HG02610 (cell line): ENCODE measurements around the gene ZNF546.
"Not testable (repeated sequence)": the region's sequence is repeated elsewhere in the genome, so short reads cannot be mapped to it uniquely, and the experiment has no call there.

Source experiments
- ATAC-seq: cut with Tn5 transposase; IDR thresholded peaks from one replicate; pipeline ENCODE4 v1.9.1; 2021; ENCODE audit warnings: mild to moderate bottlenecking, moderate library complexity; ENCODE audit not compliant: unreplicated experiment

ZNF546 gene

DNA sequence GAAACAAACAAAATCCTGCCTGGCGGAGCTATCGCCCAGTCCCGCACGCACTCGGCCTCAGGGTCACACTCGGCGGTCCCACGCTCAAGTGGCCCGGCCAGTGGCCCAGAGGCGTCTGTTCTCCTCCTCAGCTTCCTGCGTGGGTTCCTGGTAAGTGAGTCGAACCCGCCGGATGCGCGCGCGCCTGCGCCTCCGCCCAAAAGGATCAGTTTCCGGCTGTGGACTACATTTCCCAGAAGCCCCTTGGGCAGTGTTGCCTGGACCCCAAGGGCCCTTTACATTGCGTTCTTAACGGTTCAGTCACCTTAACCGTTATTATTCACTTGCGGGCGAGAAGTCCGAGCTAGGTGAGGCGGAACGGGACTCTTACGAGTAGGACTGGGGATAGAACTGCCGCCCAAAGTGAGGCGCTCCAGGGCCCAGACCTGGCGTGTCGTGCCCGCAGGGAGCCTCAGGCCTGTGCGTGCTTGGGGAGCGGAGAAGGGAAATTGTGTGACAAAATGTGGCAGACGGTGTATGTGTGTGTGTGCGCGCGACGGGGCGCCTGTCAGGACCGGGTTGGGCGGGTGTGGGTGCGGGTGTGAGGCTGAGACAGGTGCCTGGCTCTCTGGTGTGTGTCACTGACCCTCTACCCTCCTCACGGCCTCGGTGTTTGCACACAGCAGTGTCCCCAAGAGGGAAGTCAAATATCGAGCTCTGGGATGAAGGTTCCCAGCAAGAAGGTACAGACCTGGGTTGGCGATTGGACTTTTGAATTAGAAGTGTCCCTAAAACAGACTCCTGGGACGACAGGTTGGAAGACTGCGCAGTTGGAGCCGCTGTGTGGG, at the start of gene ZNF546:
Gene ZNF546 (plus strand): TSS at position 250 of the 827 bp plus-strand sequence. CDS start 1,267 bp downstream, outside the sequence.
- ATAC-seq: peak; percentile 75

GRCh38 chr19:39949026-39949747, 47.7 kb upstream of the ZNF546 start:
- no peak for ATAC-seq

DNA sequence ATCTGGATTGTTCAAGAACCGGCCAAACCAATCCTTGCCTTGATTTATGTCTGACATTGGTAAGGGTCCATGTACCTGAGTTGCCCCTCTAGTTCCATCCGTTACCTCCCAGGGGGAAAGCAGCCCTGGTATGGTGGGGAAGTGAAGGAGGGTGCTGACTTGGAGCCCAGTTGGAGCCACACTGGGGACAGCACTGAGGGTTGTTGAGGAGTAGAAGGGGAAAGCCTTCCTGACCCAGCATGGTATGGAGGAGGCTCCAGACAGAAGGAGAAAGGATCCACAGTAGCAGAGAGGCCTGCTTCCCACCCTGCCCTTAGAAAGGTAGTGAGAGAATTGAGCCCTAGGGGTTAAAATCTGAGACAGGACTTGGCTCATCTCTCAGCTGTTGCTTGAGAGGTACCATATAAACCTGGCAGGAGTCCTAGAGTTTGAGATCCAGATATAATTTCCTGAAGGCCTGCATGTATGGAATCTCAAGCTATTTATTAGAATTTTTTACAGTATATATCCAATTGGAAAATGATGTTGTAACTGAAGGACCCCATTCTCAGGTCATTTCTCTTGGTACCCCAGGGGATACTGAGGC, 45.7 kb upstream of the ZNF546 start:
- ATAC-seq: no peak

GRCh38 chr19:39951686-39952085, 45.2 kb upstream of the ZNF546 start:
- ATAC-seq: no peak

DNA sequence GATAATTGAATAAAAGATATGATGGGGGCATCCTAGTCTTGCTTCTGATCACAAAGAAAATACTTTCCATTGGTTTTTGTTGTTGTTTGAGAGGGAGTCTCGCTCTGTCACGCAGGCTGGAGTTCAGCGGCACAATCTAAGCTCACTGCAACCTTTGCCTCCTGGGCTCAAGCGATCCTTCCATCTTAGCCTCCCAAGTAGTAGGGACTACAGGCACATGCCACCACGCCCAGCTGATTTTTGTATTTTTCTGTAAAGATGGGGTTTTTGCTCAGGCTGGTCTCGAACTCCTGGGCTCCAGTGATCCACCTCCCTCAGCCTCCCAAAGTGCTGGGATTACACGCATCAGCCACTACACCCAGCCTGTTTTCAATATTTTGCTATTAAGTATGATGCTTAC, 42.9 kb upstream of the ZNF546 start:
- no peak for ATAC-seq

- ATAC-seq: not testable (repeated sequence)
Observed at GRCh38 chr19:39957886-39958285, 39.0 kb upstream of the ZNF546 start.

DNA sequence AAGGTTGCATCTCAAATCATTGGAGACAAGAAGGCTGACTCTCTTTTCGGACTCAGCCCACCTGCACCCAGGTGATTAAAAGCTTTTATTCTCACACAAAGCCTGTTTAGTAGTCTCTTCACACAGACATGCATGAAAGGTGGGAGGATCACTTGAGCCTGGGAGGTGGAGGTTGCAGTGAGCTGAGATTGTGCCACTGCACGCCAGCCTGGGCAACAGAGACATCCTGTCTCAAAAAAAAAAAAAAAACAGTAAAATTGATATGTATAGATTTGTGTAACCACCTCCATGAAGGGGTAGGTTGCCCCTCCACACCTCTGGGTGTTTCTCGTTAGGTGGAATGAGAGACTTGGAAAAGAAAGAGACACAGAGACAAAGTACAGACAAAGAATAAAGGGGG, 37.9 kb upstream of the ZNF546 start:
- ATAC-seq: not testable (repeated sequence)

DNA sequence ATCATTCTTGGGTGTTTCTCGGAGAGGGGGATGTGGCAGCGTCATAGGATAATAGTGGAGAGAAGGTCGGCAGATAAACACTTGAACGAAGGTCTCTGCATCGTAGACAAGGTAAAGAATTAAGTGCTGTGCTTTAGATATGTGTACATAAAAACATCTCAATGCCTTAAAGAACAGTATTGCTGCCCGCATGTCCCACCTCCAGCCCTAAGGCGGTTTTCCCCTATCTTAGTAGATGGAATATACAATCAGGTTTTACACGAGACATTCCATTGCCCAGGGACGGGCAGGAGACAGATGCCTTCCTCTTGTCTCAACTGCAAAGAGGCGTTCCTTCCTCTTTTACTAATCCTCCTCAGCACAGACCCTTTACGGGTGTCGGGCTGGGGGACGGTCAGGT, 37.5 kb upstream of the ZNF546 start:
- ATAC-seq: not testable (repeated sequence)

- no peak for ATAC-seq
Observed at GRCh38 chr19:39963898-39964297, 33.0 kb upstream of the ZNF546 start.

GRCh38 chr19:39966617-39967016, 30.2 kb upstream of the ZNF546 start:
- no peak for ATAC-seq

DNA sequence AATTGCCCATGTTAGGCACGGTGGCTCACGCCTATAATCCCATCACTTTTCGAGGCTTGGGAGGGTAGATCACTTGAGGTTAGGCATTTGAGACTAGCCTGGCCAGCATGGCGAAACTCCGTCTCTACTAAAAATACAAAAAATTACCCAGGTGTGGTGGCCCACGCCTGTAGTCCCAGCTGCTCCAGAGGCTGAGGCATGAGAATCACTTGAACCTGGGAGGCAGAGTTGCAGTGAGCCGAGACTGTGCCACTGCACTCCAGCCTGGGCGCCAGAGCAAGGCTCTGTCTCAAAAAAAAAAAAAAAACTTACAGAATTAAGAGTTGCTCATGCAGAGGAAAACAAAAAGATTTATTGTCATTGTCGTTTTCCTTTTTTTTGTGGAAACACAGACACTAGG, 29.3 kb upstream of the ZNF546 start:
- ATAC-seq: no peak

DNA sequence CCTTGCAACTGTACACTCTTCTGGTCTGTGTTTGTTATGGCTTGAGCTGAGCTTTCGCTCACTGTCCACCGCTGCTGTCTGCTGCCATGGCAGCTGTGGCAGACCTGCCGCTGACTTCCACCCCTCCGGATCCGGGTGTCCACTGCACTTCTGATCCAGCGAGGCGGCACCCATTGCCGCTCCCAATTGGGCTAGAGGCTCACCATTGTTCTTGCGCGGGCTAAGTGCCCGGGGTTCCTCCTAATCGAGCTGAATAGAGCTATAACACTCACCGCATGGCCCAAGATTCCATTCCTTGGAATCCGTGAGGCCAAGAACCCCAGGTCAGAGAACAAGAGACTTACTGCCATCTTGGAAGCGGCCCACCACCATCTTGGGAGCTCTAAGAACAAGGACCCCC, 28.1 kb upstream of the ZNF546 start:
- no peak for ATAC-seq

- ATAC-seq: no peak
Observed at GRCh38 chr19:39969266-39969665, 27.6 kb upstream of the ZNF546 start.

- ATAC-seq: no peak
Observed at GRCh38 chr19:39969681-39970424, 27.0 kb upstream of the ZNF546 start.

GRCh38 chr19:39970425-39970674, 26.5 kb upstream of the ZNF546 start:
- no peak for ATAC-seq

DNA sequence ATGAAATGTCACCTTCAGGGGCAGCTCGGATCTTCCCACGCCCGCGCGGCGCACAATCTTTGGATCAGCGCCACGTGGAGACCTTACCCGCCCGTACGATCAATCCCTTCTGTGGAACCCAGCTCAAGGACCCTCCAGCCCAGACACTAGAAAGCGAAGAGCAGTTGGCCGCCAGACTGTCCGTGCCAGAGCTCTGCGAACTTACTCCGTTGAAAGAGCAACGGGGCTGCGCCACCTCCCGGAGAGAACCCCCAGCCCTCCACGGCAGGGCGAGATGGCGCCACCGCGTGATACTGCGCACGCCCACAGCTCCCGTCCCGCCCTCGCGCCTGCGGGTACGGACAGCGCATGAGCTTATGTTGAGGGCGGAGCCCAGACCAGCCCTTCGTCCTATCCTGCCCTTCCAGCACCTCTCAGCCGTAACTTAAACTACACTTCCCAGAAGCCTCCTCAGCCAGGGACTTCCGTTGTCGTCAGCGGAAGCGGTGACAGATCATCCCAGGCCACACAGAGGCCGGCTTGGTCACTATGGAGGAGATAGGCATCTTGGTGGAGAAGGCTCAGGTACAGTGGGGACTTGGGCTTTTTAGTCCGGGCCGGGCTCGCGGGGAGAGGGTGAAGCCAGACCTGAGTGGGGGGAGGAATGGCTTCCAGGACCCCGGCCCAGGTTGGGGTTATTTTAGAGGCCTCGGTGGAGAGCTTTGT, 26.0 kb upstream of the ZNF546 start, which contains the start of gene PSMC4:
Gene PSMC4 (plus strand): TSS at position 491 of the 705 bp plus-strand sequence. CDS start 38 bp downstream, at position 529.
- ATAC-seq: peak; percentile 95

- ATAC-seq: no peak
Observed at GRCh38 chr19:39971380-39972035, 25.4 kb upstream of the ZNF546 start.

DNA sequence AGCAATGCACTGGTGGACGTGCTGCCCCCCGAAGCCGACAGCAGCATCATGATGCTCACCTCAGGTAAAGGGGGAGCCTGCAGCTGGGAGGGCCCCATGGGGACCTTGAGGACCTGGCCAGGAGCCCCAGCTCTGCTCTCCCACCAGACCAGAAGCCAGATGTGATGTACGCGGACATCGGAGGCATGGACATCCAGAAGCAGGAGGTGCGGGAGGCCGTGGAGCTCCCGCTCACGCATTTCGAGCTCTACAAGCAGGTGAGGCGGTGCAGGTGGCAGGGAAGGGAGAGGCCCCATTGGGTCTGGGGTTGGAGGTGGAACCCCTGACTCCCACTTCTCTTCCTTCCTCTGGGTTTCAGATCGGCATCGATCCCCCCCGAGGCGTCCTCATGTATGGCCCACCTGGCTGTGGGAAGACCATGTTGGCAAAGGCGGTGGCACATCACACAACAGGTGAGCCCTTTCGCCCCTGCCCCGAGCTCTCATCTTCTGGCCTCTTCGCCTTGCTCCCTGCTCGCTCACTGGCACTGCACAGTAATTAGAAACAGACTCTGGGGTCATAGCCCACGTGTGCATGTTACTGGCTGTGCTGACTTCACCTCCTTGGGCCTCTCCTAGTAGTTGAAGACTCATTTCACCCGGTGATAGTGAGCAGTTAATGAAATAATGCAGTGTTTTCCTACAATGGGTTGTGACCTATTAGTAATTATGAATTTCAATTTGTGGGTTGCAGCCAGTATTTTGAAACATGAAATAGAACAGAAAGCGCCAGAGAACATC, 22.3 kb upstream of the ZNF546 start:
- no peak for ATAC-seq

DNA sequence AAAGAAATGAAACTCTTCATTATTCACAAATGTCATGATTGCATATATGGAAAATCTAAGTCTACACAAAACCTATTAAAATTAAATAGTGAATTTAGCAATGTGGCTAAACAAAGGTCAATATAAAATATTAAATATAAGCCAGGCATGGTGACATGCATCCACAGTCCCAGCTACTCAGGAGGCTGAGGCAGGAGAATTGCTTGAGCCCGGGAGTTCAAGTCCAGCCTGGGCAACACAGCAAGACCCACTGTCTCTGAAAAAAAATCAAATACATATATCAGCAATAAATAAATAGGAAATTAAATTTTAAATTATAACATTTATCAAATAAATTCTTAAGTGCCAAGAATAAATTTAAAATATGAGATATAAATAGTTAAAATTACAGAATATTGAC, 14.0 kb upstream of the ZNF546 start:
- no peak for ATAC-seq
